A549 (cell line): ENCODE results near the gene BPIFB3. TPM values are rescaled to one million over a fixed set of nuclear protein-coding genes. Genes with fewer than 3 reads are reported as not detected.
A peak's percentile ranks its signal among the peaks of the same experiment; 100 is the strongest.
"Not testable (repeated sequence)": the region's sequence is repeated elsewhere in the genome, so short reads cannot be mapped to it uniquely, and the experiment has no call there.

ENCODE experiments used
- ATAC-seq, 2 experiments: fragments of 200-7000 bp in 1 of 2; fragments of >200 bp in 1 of 2; cut with Nextera tagmentation in 1 of 2; cut with Tn5 transposase in 1 of 2; 3 replicates each; pipeline versions ENCODE4 v1.8.0 to v1.9.1; 2018 to 2020; ENCODE audit warnings: mild to moderate bottlenecking in 1 of 2, moderate library complexity in 1 of 2
- CTCF ChIA-PET: fragments of 300-600 bp; sonication (Branson Sonifier 250); formaldehyde crosslinking; extraction: SDS; loops from one replicate; lab custom pipeline; 2021; ENCODE audit warnings: antibody characterized with exemption, inconsistent platforms; lab: Yijun Ruan, JAX
- POLR2A ChIA-PET: fragments of 350-600 bp; formaldehyde crosslinking; extraction: SDS; loops from one replicate; lab custom pipeline; 2021; ENCODE audit warnings: antibody characterized with exemption, inconsistent platforms; lab: Yijun Ruan, JAX
- DNase-seq, 2 experiments: peaks; one replicate each; pipeline versions ENCODE4 v3.0.0 to v3.0.0-alpha.2; 2011 to 2016; ENCODE audit warnings: low read depth in 1 of 2, low spot score in 1 of 2
- FAIRE-seq: peaks from 2 replicates; lab custom pipeline; 2011; peaks lifted over from hg19 to GRCh38; lab: Jason Lieb, UNC
- H3K27ac ChIP-seq, 2 experiments: fragments of >200 bp; sonication (Bioruptor Twin); formaldehyde crosslinking; 3 replicates each; pipeline ENCODE4 v1.5.1; 2016 to 2017
- H3K4me1 ChIP-seq: fragments of >200 bp; sonication (Bioruptor Twin); formaldehyde crosslinking; 3 replicates; pipeline ENCODE4 v1.6.1; 2016
- H3K4me2 ChIP-seq: fragments of >200 bp; sonication (Bioruptor Twin); formaldehyde crosslinking; 3 replicates; pipeline ENCODE4 v1.6.1; 2016
- H3K4me3 ChIP-seq: fragments of >200 bp; sonication (Bioruptor Twin); formaldehyde crosslinking; 3 replicates; pipeline ENCODE4 v1.5.1; 2016
- H3K9me3 ChIP-seq: fragments of >200 bp; sonication (Bioruptor Twin); formaldehyde crosslinking; 3 replicates; pipeline ENCODE4 v1.6.1; 2016
- BHLHE40 ChIP-seq: IDR thresholded peaks from 2 replicates; pipeline ENCODE4 v1.6.1; 2012; ENCODE audit warnings: low read depth, low read length, inconsistent platforms
- CBX8 ChIP-seq: fragments of 200-600 bp; sonication (generic); IDR thresholded peaks from 2 replicates; pipeline ENCODE4 v1.6.1; 2016
- CEBPB ChIP-seq, 2 experiments: fragments of >200 bp in 1 of 2; sonication (Bioruptor Twin) in 1 of 2; formaldehyde crosslinking in 1 of 2; IDR thresholded peaks; 2 replicates each; pipeline ENCODE4 v1.6.1; 2012 to 2016
- CTCF ChIP-seq: fragments of >200 bp; sonication (Bioruptor Twin); formaldehyde crosslinking; IDR thresholded peaks from 3 replicates; pipeline ENCODE4 v1.5.1; 2016
- FOSB ChIP-seq: fragments of 250-450 bp; sonication (Bioruptor Pico); IDR thresholded peaks from 2 replicates; pipeline ENCODE4 v1.5.0; 2020; ENCODE audit warnings: mild to moderate bottlenecking, moderate library complexity
- FOSL2 ChIP-seq, 2 experiments: fragments of 450-650 bp in 1 of 2; fragments of >200 bp in 1 of 2; sonication (Bioruptor Twin) in 1 of 2; formaldehyde crosslinking; IDR thresholded peaks; 2 replicates each; pipeline versions ENCODE4 v1.5.0 to v1.6.1; 2016 to 2020; ENCODE audit warnings: mild to moderate bottlenecking in 1 of 2, moderate library complexity in 1 of 2
- FOXS1 ChIP-seq: fragments of 250-450 bp; sonication (Bioruptor Pico); IDR thresholded peaks from 2 replicates; pipeline ENCODE4 v1.5.0; 2020; ENCODE audit warnings: mild to moderate bottlenecking, moderate library complexity
- GATA3 ChIP-seq: IDR thresholded peaks from 2 replicates; pipeline ENCODE4 v1.6.1; 2012; ENCODE audit warnings: borderline replicate concordance
- JUN ChIP-seq, 2 experiments: fragments of >200 bp; sonication (Bioruptor Twin); formaldehyde crosslinking; IDR thresholded peaks; 2 replicates in 1 of 2; 3 replicates in 1 of 2; pipeline ENCODE4 v1.6.1; 2016 to 2017
- JUNB ChIP-seq: fragments of >200 bp; sonication (Bioruptor Twin); formaldehyde crosslinking; IDR thresholded peaks from 2 replicates; pipeline ENCODE4 v1.6.1; 2016
- KDM1A ChIP-seq: fragments of 200-600 bp; sonication (generic); IDR thresholded peaks from 2 replicates; pipeline ENCODE4 v1.6.1; 2016; ENCODE audit warnings: low read depth, mild to moderate bottlenecking
- MAX ChIP-seq: IDR thresholded peaks from 2 replicates; pipeline ENCODE4 v1.6.1; 2012
- NFE2L2 ChIP-seq: fragments of 150-350 bp; conservative IDR thresholded peaks from 2 replicates; pipeline ENCODE4 v1.6.1; 2014; ENCODE audit warnings: low read length
- NR3C1 ChIP-seq: fragments of >200 bp; sonication (Bioruptor Twin); formaldehyde crosslinking; IDR thresholded peaks from 3 replicates; pipeline ENCODE4 v1.6.1; 2017
- PBX3 ChIP-seq: IDR thresholded peaks from 2 replicates; pipeline ENCODE4 v1.6.1; 2012
- RAD21 ChIP-seq, 2 experiments: fragments of >200 bp in 1 of 2; sonication (Bioruptor Twin) in 1 of 2; formaldehyde crosslinking in 1 of 2; IDR thresholded peaks in 1 of 2; conservative IDR thresholded peaks in 1 of 2; 2 replicates in 1 of 2; 3 replicates in 1 of 2; pipeline ENCODE4 v1.6.1; 2012 to 2018; ENCODE audit warnings: inconsistent platforms in 1 of 2
- SMC3 ChIP-seq: fragments of >200 bp; sonication (Bioruptor Twin); formaldehyde crosslinking; IDR thresholded peaks from 3 replicates; pipeline ENCODE4 v1.6.1; 2018; ENCODE audit warnings: inconsistent platforms
- SREBF2 ChIP-seq: fragments of 450-650 bp; IDR thresholded peaks from 2 replicates; pipeline ENCODE4 v1.6.1; 2014; ENCODE audit warnings: mild to moderate bottlenecking, moderate library complexity
- USF2 ChIP-seq: fragments of 450-650 bp; IDR thresholded peaks from 2 replicates; pipeline ENCODE4 v1.6.1; 2014; ENCODE audit warnings: antibody characterized with exemption
- ZFP36 ChIP-seq: fragments of 450-650 bp; IDR thresholded peaks from 2 replicates; pipeline ENCODE4 v1.6.1; 2014; ENCODE audit warnings: borderline replicate concordance; ENCODE audit not compliant: partially characterized antibody
- ZNF302 ChIP-seq: fragments of 250-450 bp; sonication (Bioruptor Pico); IDR thresholded peaks from 2 replicates; pipeline ENCODE4 v1.9.0; 2021; ENCODE audit warnings: inconsistent platforms, mild to moderate bottlenecking, moderate library complexity
- ZSCAN20 ChIP-seq: fragments of 250-450 bp; sonication (Bioruptor Pico); IDR thresholded peaks from 2 replicates; pipeline ENCODE4 v1.8.0; 2022; ENCODE audit warnings: mild to moderate bottlenecking, moderate library complexity
- WGBS: methylation state at CpG from one replicate; pipeline ENCODE4 v1.1.6; 2017; ENCODE audit errors: missing lambda C conversion rate; 5-methylcytosine and 5-hydroxymethylcytosine counted together
- polyA plus RNA-seq, 4 experiments: library from polyadenylated mRNA; depleted of rRNA in 3 of 4; stranded (reverse); fragments of >200 nt; fragmentation: RNase III in 1 of 4; extraction: RNeasy Plus Mini Kit Qiagen cat#74134 plus additional on column Dnase treatment in 1 of 4; gene quantifications; 2 replicates in 3 of 4; 3 replicates in 1 of 4; pipeline ENCODE4 v1.2.3, GENCODE V29; 2011 to 2017

Gene BPIFB3
- polyA plus RNA-seq, 2 of the 4 experiments (the other 2 are of a cell fraction) = not detected

- TF ChIP-seq BHLHE40 = no peak
- TF ChIP-seq FOSL2 (IDR thresholded peaks at IDR 0.05) = no peak
- TF ChIP-seq FOSL2 (CRISPR knock-in tag; IDR thresholded peaks at IDR 0.05) = no peak
- TF ChIP-seq FOSB (CRISPR knock-in tag) = no peak
- no peak for TF ChIP-seq JUNB
- no peak for TF ChIP-seq NR3C1
- TF ChIP-seq ZNF302 = no peak
- TF ChIP-seq GATA3 = no peak
- TF ChIP-seq CBX8 = no peak
- TF ChIP-seq JUN (IDR thresholded peaks at IDR 0.05) = no peak
- TF ChIP-seq SREBF2 = no peak
- TF ChIP-seq RAD21 (conservative IDR thresholded peaks at IDR 0.05 in 1 of 2, IDR thresholded peaks at IDR 0.05 in 1 of 2) = no peak
- no peak for TF ChIP-seq ZFP36
- no peak for TF ChIP-seq KDM1A
- no peak for TF ChIP-seq FOXS1 (CRISPR knock-in tag)
- TF ChIP-seq ZSCAN20 (CRISPR knock-in tag) = no peak
- H3K27ac ChIP-seq = no peak overlapping the region
- no peak overlapping the region for H3K4me3 ChIP-seq
- ChIA-PET POLR2A (no interaction called here), CTCF (interaction anchor here (0.8 to 3.9 kb wide), 19 partner anchors 9 to 973 kb away, joined by 3 to 49 read pairs (median 4); no protein-coding TSS in a partner anchor)
- 84% methylated on average over 3 of the region's 5 CpGs for WGBS
- ATAC-seq (no peak), FAIRE-seq (peak; percentile 56), DNase-seq (no peak)
- H3K9me3 ChIP-seq = no peaks in the 10 kb centered on the region
- no peak overlapping the region for H3K4me2 ChIP-seq
- H3K4me1 ChIP-seq = no peaks in the 10 kb centered on the region
Measured at GRCh38 chr20:33095249-33095648, 41.5 kb downstream of the BPIFB3 start.

- H3K27ac ChIP-seq, H3K4me2 ChIP-seq, H3K4me1 ChIP-seq, H3K9me3 ChIP-seq, H3K4me3 ChIP-seq: not testable (repeated sequence)
- 2% methylated on average over 6 of the region's 6 CpGs for WGBS
- POLR2A ChIA-PET = interaction anchor here (0.6 kb wide), 1 partner anchor 115 kb away, joined by 3 read pairs; no protein-coding TSS in a partner anchor
- ATAC-seq (peak; percentile 75 to 96), FAIRE-seq (peak; percentile 90), DNase-seq (peak; percentile 81 to 90)
- CTCF ChIA-PET = interaction anchor here (0.6 to 3.9 kb wide), 47 partner anchors 9 to 973 kb away, joined by 3 to 49 read pairs (median 4); no protein-coding TSS in a partner anchor
- TF ChIP-seq SMC3 = peak; percentile 97
- TF ChIP-seq USF2 = peak; percentile 41; the same call in 1 of the 2 replicates
- TF ChIP-seq MAX = peak; percentile 43; the same call in 1 of the 2 replicates
- TF ChIP-seq CTCF = peak; percentile 99
- peak; percentile 97 for TF ChIP-seq RAD21 (conservative IDR thresholded peaks at IDR 0.05 in 1 of 2, IDR thresholded peaks at IDR 0.05 in 1 of 2)
Measured at GRCh38 chr20:33095902-33096584, 42.3 kb downstream of the BPIFB3 start.

- Histone ChIP-seq H3K4me1 (no peaks in the 10 kb centered on the region), H3K9me3 (no peaks in the 10 kb centered on the region), H3K4me2 (no peak overlapping the region), H3K27ac (no peak overlapping the region), H3K4me3 (no peak overlapping the region)
- POLR2A ChIA-PET = no interaction called here
- TF ChIP-seq CEBPB (IDR thresholded peaks at IDR 0.05) (no peak), NFE2L2 (no peak), PBX3 (no peak), USF2 (no peak), GATA3 (no peak)
- 31% methylated on average over 4 of the region's 4 CpGs for WGBS
- no peak for FAIRE-seq
- no peak for DNase-seq
- ATAC-seq = no peak
- CTCF ChIA-PET = interaction anchor here (0.9 to 3.9 kb wide), 22 partner anchors 10 to 972 kb away, joined by 3 to 49 read pairs (median 4); no protein-coding TSS in a partner anchor
Measured at GRCh38 chr20:33097001-33097400, 43.3 kb downstream of the BPIFB3 start.
